Activated CD8-positive, alpha-beta T cell treated with anti-CD3 and anti-CD28 coated beads for 36 hours (primary cell): ENCODE results near the gene SLC7A1. TPM values are rescaled to one million over a fixed set of nuclear protein-coding genes. Genes with fewer than 3 reads are reported as not detected.

Source experiments
- ATAC-seq: fragments of 200-7000 bp; cut with Tn5 transposase; one replicate; pipeline ENCODE4 v1.10.0; 2021; ENCODE audit warnings: mild to moderate bottlenecking, moderate library complexity
- CTCF ChIA-PET: fragments of 350-600 bp; sonication (Branson Sonifier 250); formaldehyde crosslinking; loops from one replicate; lab custom pipeline; 2021; ENCODE audit warnings: antibody characterized with exemption; lab: Charles Lee
- POLR2A ChIA-PET: fragments of 350-600 bp; sonication (Branson Sonifier 250); formaldehyde crosslinking; loops from one replicate; lab custom pipeline; 2021; ENCODE audit warnings: antibody characterized with exemption; lab: Charles Lee
- DNase-seq: peaks from one replicate; pipeline ENCODE4 v3.0.0-alpha.2; 2020
- H3K27ac Mint-ChIP-seq: one replicate; pipeline ENCODE4 v1.8.0; 2021; ENCODE audit warnings: mild to moderate bottlenecking, mixed read lengths
- H3K27me3 Mint-ChIP-seq: one replicate; pipeline ENCODE4 v1.8.0; 2021; ENCODE audit warnings: mixed read lengths
- H3K36me3 Mint-ChIP-seq: one replicate; pipeline ENCODE4 v1.8.0; 2021; ENCODE audit warnings: low read depth, mixed read lengths
- H3K4me1 Mint-ChIP-seq: one replicate; pipeline ENCODE4 v1.8.0; 2021; ENCODE audit warnings: low read depth, mixed read lengths
- H3K4me3 Mint-ChIP-seq: one replicate; pipeline ENCODE4 v1.8.0; 2021; ENCODE audit warnings: mild to moderate bottlenecking, moderate library complexity, mixed read lengths
- H3K9me3 Mint-ChIP-seq: one replicate; pipeline ENCODE4 v1.8.0; 2021; ENCODE audit warnings: mixed read lengths
- intact Hi-C: fragments of 100-400 bp; cut with micrococcal nuclease; formaldehyde crosslinking; loops from one replicate; pipeline ENCODE4 v1.10.0; 2022
- total RNA-seq, 2 experiments: library from RNA; stranded (reverse); gene quantifications; one replicate each; pipeline ENCODE4 v1.2.3, GENCODE V29; 2021
- TF ChIP-seq, protein P1 (sequence below): fragments of 200-600 bp; IDR thresholded peaks from one replicate; pipeline ENCODE4 v1.8.0; 2022; ENCODE audit warnings: antibody characterized with exemption, mild to moderate bottlenecking

SLC7A1 gene
- total RNA-seq, 2 experiments from 2014 or later, result 119 to 124 TPM

DNA sequence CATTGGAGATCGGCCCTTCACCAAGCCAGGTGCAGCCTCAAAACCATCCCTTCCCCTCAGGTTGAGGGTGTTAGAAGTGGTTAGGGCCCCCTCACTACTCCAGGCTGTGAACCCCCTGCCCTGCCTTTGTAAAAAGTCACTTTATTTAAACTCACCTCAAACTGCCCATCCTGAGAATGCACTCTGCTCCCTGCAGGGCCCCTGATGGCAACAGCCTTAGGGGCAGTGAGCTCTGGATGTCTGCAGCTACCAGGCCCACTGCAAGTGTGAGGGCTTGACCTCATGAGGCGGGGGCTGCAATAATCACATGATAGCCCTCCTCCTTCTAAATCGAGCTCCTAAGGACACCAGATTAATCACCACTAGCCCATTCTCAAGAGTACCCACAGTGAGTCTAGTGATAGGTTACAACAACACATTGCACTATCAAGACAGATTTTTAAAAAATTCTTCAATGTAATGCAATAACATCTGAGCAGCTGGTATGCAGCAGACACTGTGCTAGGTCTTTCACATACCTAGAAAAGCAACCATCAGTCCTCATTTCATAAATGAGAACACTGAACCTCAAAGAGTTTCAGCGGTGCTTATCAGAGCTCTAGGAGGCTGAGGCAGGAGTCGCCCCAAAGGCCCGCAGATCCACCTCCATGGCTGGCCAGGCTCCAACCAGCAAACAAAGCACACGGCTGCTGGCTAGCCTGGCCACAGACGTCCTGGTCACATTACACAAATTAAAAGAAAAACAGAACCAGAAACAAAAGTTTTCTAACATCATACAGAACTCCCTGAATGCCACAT is 26.0 kb downstream of the SLC7A1 start:
- Mint-ChIP-seq H3K9me3 (no peaks in the 10 kb centered on the region), H3K27ac (no peak overlapping the region), H3K36me3 (peaks cover 27% of the 10 kb centered on the region), H3K4me3 (no peak overlapping the region), H3K4me1 (peaks cover 52% of the 10 kb centered on the region), H3K27me3 (no peaks in the 10 kb centered on the region)
- TF ChIP-seq, protein P1, sequence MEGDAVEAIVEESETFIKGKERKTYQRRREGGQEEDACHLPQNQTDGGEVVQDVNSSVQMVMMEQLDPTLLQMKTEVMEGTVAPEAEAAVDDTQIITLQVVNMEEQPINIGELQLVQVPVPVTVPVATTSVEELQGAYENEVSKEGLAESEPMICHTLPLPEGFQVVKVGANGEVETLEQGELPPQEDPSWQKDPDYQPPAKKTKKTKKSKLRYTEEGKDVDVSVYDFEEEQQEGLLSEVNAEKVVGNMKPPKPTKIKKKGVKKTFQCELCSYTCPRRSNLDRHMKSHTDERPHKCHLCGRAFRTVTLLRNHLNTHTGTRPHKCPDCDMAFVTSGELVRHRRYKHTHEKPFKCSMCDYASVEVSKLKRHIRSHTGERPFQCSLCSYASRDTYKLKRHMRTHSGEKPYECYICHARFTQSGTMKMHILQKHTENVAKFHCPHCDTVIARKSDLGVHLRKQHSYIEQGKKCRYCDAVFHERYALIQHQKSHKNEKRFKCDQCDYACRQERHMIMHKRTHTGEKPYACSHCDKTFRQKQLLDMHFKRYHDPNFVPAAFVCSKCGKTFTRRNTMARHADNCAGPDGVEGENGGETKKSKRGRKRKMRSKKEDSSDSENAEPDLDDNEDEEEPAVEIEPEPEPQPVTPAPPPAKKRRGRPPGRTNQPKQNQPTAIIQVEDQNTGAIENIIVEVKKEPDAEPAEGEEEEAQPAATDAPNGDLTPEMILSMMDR, result no peak
- ChIA-PET POLR2A (no interaction called here), CTCF (no interaction called here)
- intact Hi-C loops, result no loop called here
- DNase-seq (no peak), ATAC-seq (no peak)

DNA sequence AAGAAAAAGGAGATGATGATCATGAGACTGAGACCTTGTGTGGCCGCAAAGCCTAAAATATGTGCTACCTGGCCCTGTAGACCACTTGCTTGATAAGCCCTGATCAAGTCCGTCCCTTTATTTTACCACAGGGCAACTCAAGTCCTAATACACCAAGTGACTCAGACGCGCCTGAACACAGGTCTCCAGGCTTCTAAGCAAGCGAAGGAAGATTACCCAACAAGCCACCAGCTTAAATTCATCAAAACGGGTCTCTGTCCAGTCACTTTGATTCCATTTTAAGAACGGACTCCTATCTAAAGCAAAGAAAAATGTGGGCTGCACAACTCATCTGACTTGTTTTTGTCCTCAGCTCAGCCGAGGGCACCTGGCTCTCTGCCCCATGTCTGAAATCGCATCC is 26.8 kb downstream of the SLC7A1 start:
- Mint-ChIP-seq H3K4me3 (no peak overlapping the region), H3K27ac (no peak overlapping the region), H3K36me3 (peaks cover 27% of the 10 kb centered on the region), H3K9me3 (no peaks in the 10 kb centered on the region), H3K4me1 (peaks cover 53% of the 10 kb centered on the region), H3K27me3 (no peaks in the 10 kb centered on the region)
- POLR2A ChIA-PET, result no interaction called here
- intact Hi-C loops, result no loop called here
- CTCF ChIA-PET, result interaction anchor here (1.0 kb wide), 1 partner anchor 137 kb away, joined by 3 read pairs; no protein-coding TSS in a partner anchor
- TF ChIP-seq, protein P1, result no peak
- ATAC-seq, result no peak
- no peak for DNase-seq

DNA sequence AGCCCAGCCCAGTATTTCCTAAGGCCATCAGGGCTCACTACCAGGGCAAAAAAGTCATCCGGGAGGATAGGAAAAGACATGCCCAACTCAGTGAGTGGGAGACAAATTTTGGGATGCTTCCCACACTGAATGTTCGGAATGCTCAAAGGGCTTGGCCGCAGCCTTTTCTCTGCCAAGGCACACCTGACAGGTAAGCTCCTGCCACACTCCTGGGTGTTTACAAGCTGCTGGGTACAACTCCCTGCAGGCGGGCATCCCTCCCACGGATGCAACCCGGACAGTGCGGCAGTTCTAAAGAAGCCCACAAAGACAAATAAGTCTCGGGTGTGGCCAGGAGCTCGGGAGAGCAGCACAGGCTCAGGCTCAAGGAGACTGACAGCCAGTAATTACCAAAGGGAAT is 28.1 kb downstream of the SLC7A1 start:
- peaks cover 59% of the 10 kb centered on the region for H3K4me1 Mint-ChIP-seq

DNA sequence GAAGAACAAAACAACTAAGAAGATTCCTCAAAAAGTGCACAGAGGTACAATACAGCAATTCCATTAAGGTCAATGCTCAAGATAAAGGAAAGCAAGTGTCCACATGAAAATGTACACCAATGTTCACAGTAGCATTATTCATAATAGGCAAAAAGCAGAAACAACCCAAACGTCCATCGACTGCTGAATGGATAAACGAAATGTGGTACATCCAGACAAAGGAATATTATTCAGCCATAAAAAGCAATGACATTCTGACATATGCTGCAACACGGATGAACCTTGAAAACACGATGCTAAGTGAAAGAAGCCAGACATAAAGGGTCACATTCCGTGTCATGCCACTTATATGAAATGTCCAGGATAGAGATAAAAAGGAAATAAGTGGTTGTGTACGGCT is 29.3 kb downstream of the SLC7A1 start:
- Mint-ChIP-seq H3K27me3 (no peaks in the 10 kb centered on the region), H3K36me3 (peaks cover 20% of the 10 kb centered on the region), H3K4me1 (peaks cover 56% of the 10 kb centered on the region), H3K9me3 (no peaks in the 10 kb centered on the region), H3K4me3 (no peak overlapping the region), H3K27ac (no peak overlapping the region)
- TF ChIP-seq, protein P1, result no peak
- DNase-seq (no peak), ATAC-seq (no peak)
- POLR2A ChIA-PET, result interaction anchor here (1.7 kb wide), 1 partner anchor 11 kb away, joined by 12 read pairs; no protein-coding TSS in a partner anchor
- CTCF ChIA-PET, result interaction anchor here (1.9 kb wide), 1 partner anchor 58 kb away, joined by 7 read pairs; no protein-coding TSS in a partner anchor
- intact Hi-C loops, result no loop called here

More for the DNA sequence above, 28.1 kb downstream of the SLC7A1 start:
- ATAC-seq (no peak), DNase-seq (no peak)
- intact Hi-C loops, result no loop called here
- H3K36me3 Mint-ChIP-seq, result peaks cover 20% of the 10 kb centered on the region
- H3K27ac Mint-ChIP-seq, result no peak overlapping the region
- ChIA-PET POLR2A (interaction anchor here (1.5 to 1.7 kb wide), 2 partner anchors 9 to 14 kb away, joined by 5 to 12 read pairs; no protein-coding TSS in a partner anchor), CTCF (interaction anchor here (1.0 to 1.9 kb wide), 2 partner anchors 60 to 141 kb away, joined by 3 to 7 read pairs; no protein-coding TSS in a partner anchor)
- H3K9me3 Mint-ChIP-seq, result no peaks in the 10 kb centered on the region
- H3K27me3 Mint-ChIP-seq, result no peaks in the 10 kb centered on the region
- TF ChIP-seq, protein P1, result no peak
- H3K4me3 Mint-ChIP-seq, result no peak overlapping the region

DNA sequence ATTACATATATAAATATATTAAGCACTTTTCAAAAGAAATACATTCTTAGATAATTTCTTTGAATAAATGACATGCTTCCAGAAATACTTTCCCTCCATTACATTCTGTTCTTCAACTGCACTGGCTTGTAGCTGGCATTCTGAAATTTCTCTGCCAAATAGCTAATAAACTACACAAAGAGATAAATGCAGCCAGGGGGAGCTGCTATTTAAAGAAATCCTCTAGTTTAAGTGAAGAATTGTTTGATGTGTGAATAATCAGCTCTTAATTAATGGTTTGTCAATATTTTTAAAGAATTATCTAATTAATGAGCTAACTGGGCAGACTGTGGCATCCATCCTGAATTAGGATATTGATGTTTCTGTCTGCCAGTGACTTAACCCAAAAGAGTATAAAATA is 30.7 kb downstream of the SLC7A1 start:
- ATAC-seq (no peak), DNase-seq (no peak)
- TF ChIP-seq, protein P1, result no peak
- intact Hi-C loops, result no loop called here
- POLR2A ChIA-PET, result interaction anchor here (0.8 to 1.4 kb wide), 2 partner anchors 12 to 23 kb away, joined by 3 to 4 read pairs; no protein-coding TSS in a partner anchor
- H3K36me3 Mint-ChIP-seq, result peaks cover 12% of the 10 kb centered on the region
- CTCF ChIA-PET, result interaction anchor here (1.5 kb wide), 1 partner anchor 143 kb away, joined by 3 read pairs; no protein-coding TSS in a partner anchor
- no peak overlapping the region for H3K4me3 Mint-ChIP-seq
- no peak overlapping the region for H3K27ac Mint-ChIP-seq
- no peaks in the 10 kb centered on the region for H3K27me3 Mint-ChIP-seq
- peaks cover 53% of the 10 kb centered on the region for H3K4me1 Mint-ChIP-seq
- H3K9me3 Mint-ChIP-seq, result no peaks in the 10 kb centered on the region
